ENCODE data around the gene PDE3B. TPM values are rescaled to one million over a fixed set of nuclear protein-coding genes. Genes with fewer than 3 reads are reported as not detected.

The PDE3B gene
- polyA plus RNA-seq, 1 of the 3 experiments (the other 2 are of a cell fraction), result 0.26 TPM

- Histone ChIP-seq H3K9me3 (no peaks in the 10 kb centered on the region), H2AFZ (ENCODE audit: low read depth) (no peak overlapping the region), H3F3A (replicated peaks; ENCODE audit: insufficient read depth) (no peaks in the 10 kb centered on the region), H3K4me2 (no peak overlapping the region), H3K4me3 (ENCODE audit: low read depth in 2 of 2, low read length in 1 of 2) (no peak overlapping the region), H3K79me2 (ENCODE audit: insufficient read depth) (no peaks in the 10 kb centered on the region), H4K20me1 (ENCODE audit: insufficient read depth) (no peaks in the 10 kb centered on the region), H3K9me2 (no peaks in the 10 kb centered on the region), H3K27ac (ENCODE audit: low read depth in 2 of 2, low read length in 1 of 2) (peak overlapping the region in 1 of 2 experiments; percentile 53; a peak in 2 of 4 replicates), H3K9ac (no peak overlapping the region), H3K4me1 (ENCODE audit: control insufficient read depth in 1 of 2, insufficient read depth in 2 of 2, low read depth in 1 of 2, low read length in 1 of 2) (peaks cover 0 to 6% of the 10 kb centered on the region in 2 experiments; a peak in 1 of 4 replicates), H3K36me3 (replicated peaks in 1 of 2; ENCODE audit: control insufficient read depth in 1 of 2, insufficient read depth in 2 of 2, low read length in 1 of 2) (no peaks in the 10 kb centered on the region), H3K27me3 (ENCODE audit: insufficient read depth) (no peaks in the 10 kb centered on the region)
- DNase-seq, result no peak
- CTCF ChIA-PET, result interaction anchor here (0.7 to 1.7 kb wide), 2 partner anchors 14 to 991 kb away, joined by 4 read pairs; no protein-coding TSS in a partner anchor
- POLR2A ChIA-PET, result interaction anchor here (0.7 kb wide), 1 partner anchor 526 kb away, joined by 3 read pairs; no protein-coding TSS in a partner anchor
- no peak for TF ChIP-seq SMC3 (IDR thresholded peaks at IDR 0.05; ENCODE audit: low read depth, low read length)
- TF ChIP-seq FOXJ3 (CRISPR knock-in tag; IDR thresholded peaks at IDR 0.05), result no peak
- no peak for TF ChIP-seq ELF1 (IDR thresholded peaks at IDR 0.05)
- no peak for TF ChIP-seq RCOR1 (IDR thresholded peaks at IDR 0.05; ENCODE audit: low read length)
- TF ChIP-seq USF2 (IDR thresholded peaks at IDR 0.05; ENCODE audit: borderline replicate concordance, low read depth, low read length), result no peak
- TF ChIP-seq GATA2 (CRISPR knock-in tag; IDR thresholded peaks at IDR 0.05), result no peak
- TF ChIP-seq EZH2phosphoT487 (IDR thresholded peaks at IDR 0.05; ENCODE audit: borderline replicate concordance, low read depth), result no peak
- no peak for TF ChIP-seq GABPA (IDR thresholded peaks at IDR 0.05; ENCODE audit: low read depth)
- no peak for TF ChIP-seq RAD21 (IDR thresholded peaks at IDR 0.05; ENCODE audit: low read length)
- no peak for TF ChIP-seq TCF12 (IDR thresholded peaks at IDR 0.05)
- no peak for TF ChIP-seq CTCF (IDR thresholded peaks at IDR 0.05)
- TF ChIP-seq ZBTB33 (IDR thresholded peaks at IDR 0.05; ENCODE audit: borderline replicate concordance, low read depth), result no peak
- TF ChIP-seq NFIC (IDR thresholded peaks at IDR 0.05; ENCODE audit: borderline replicate concordance), result no peak
- TF ChIP-seq RFX5 (IDR thresholded peaks at IDR 0.05; ENCODE audit: low read length), result no peak
These were observed 123.0 kb downstream of the PDE3B start for GRCh38 chr11:14766585-14766984.

Measured in SK-N-SH (cell line).